GM12874 (cell line): ENCODE measurements around the gene ANGPT4.

ENCODE experiments used
- CTCF ChIP-seq: IDR thresholded peaks from 2 replicates; pipeline ENCODE4 v1.5.1; 2011; ENCODE audit warnings: low read depth, mild to moderate bottlenecking, control low read depth, low read length, moderate library complexity; ENCODE audit not compliant: insufficient read depth

The ANGPT4 gene

GRCh38 chr20:878511-879307 is 37.4 kb downstream of the ANGPT4 start:
- no peak for TF ChIP-seq CTCF

GRCh38 chr20:877814-878213 is 38.3 kb downstream of the ANGPT4 start:
- no peak for TF ChIP-seq CTCF

- no peak for TF ChIP-seq CTCF
These were observed 41.0 kb downstream of the ANGPT4 start for GRCh38 chr20:875115-875514.

- no peak for TF ChIP-seq CTCF
These were observed 42.1 kb downstream of the ANGPT4 start for GRCh38 chr20:873875-874607.

GRCh38 chr20:872855-873520 is 43.1 kb downstream of the ANGPT4 start:
- TF ChIP-seq CTCF = 0 out of 2 replicates have a peak, but pooled peaks have one; percentile 20

- no peak for TF ChIP-seq CTCF
These were observed 44.2 kb downstream of the ANGPT4 start for GRCh38 chr20:871948-872347.

GRCh38 chr20:871436-871835 is 44.7 kb downstream of the ANGPT4 start:
- no peak for TF ChIP-seq CTCF
